Measurements from ENCODE around the gene MAS1. TPM values are rescaled to one million over a fixed set of nuclear protein-coding genes. Genes with fewer than 3 reads are reported as not detected.

The MAS1 gene
- total and polyA plus RNA-seq, 2 of the 13 experiments (the other 11 are each of a cell fraction or from before 2014, with no cell fraction given) = not detected

DNA sequence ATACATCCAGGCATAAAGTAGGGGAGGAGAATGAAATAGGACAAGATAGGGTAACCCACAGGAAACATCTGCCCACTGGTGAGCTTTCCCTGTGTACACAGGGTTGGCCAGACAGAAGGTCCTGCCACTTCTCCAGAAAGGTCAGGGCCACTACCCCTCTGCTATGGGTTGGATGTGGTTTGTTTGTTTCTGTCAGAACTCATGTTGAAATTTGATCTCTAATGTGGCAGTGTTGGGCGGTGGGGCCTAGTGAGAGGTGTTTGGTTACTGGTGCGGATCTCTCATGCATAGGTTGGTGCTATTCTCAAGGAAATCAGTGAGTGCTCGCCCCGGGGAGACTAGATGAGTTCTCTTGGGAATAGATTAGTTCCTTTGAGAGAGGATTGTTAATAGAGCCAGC, 15.6 kb upstream of the MAS1 start (continued):
- TF ChIP-seq ELK4 (CRISPR knock-in tag; IDR thresholded peaks at IDR 0.05; ENCODE audit: borderline replicate concordance) (no peak), MBNL3 (CRISPR knock-in tag; conservative IDR thresholded peaks at IDR 0.05) (no peak), ZNF180 (CRISPR knock-in tag; IDR thresholded peaks at IDR 0.05; ENCODE audit: borderline replicate concordance, low read depth) (no peak), TP53 (CRISPR knock-in tag; conservative IDR thresholded peaks at IDR 0.05) (no peak), SIX4 (CRISPR knock-in tag; IDR thresholded peaks at IDR 0.05) (peak; percentile 99), PAWR (CRISPR knock-in tag; IDR thresholded peaks at IDR 0.05; ENCODE audit: borderline replicate concordance) (no peak), AHDC1 (CRISPR knock-in tag; IDR thresholded peaks at IDR 0.05; ENCODE audit: borderline replicate concordance) (peak; percentile 81), ZMYM4 (CRISPR knock-in tag; IDR thresholded peaks at IDR 0.05) (peak; percentile 78), MTA3 (CRISPR knock-in tag; IDR thresholded peaks at IDR 0.05) (no peak), U2AF1 (optimal IDR thresholded peaks at IDR 0.05; ENCODE audit: low read depth, low read length) (no peak), MXI1 (IDR thresholded peaks at IDR 0.05; ENCODE audit: borderline replicate concordance, low read depth, low read length) (peak; percentile 25; the same call in 1 of the 3 replicates), ZNF354B (CRISPR knock-in tag; IDR thresholded peaks at IDR 0.05) (no peak), SMYD3 (CRISPR knock-in tag; IDR thresholded peaks at IDR 0.05) (no peak), FOXO4 (CRISPR knock-in tag; conservative IDR thresholded peaks at IDR 0.05) (no peak), ZNF224 (CRISPR knock-in tag; IDR thresholded peaks at IDR 0.05) (no peak), GTF2F1 (IDR thresholded peaks at IDR 0.05; ENCODE audit: low read length) (no peak), MTF1 (CRISPR knock-in tag; IDR thresholded peaks at IDR 0.05) (no peak), CEBPZ (IDR thresholded peaks at IDR 0.05; ENCODE audit: low read length) (no peak), ZNF337 (CRISPR knock-in tag; IDR thresholded peaks at IDR 0.05; ENCODE audit: borderline replicate concordance, low read depth) (no peak)

Data from HepG2 (cell line).